ENCODE results near the gene NTNG1. TPM values are rescaled to one million over a fixed set of nuclear protein-coding genes. Genes with fewer than 3 reads are reported as not detected.
A peak's percentile ranks its signal among the peaks of the same experiment; 100 is the strongest.

The NTNG1 gene
- total RNA-seq, 4 donors from 2014 or later, result 4.2 to 11.1 (median 5.6) TPM

DNA sequence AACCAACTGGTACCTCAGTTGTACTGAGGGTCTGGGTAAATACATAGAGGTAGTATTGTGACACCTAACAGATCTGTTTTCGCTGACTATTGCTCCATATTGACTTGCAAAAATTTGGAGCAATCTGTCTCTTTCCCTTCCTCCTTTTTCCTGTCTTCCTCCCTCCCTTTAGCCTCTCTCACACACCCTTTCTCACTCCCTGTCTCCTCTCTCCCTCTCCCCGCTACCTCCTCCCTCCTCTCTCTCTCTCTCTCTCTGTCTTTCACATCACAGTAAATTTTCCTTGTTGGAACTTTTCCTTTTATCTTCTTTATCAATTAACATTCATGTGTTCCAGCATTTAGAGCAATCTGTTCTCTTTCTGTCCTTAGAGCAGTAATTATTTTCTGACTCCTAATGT lies 278.2 kb downstream of the NTNG1 start:
- Histone ChIP-seq H3K4me1 (peaks cover 16% of the 10 kb centered on the region), H3K36me3 (no peaks in the 10 kb centered on the region), H3K4me3 (no peak overlapping the region), H3K9me3 (no peaks in the 10 kb centered on the region), H3K27me3 (no peaks in the 10 kb centered on the region), H3K27ac (no peak overlapping the region)
- TF ChIP-seq POLR2AphosphoS5 (IDR thresholded peaks at IDR 0.05) (no peak), EP300 (IDR thresholded peaks at IDR 0.05) (no peak), POLR2A (IDR thresholded peaks at IDR 0.05) (no peak)
- TF ChIP-seq, protein P1, sequence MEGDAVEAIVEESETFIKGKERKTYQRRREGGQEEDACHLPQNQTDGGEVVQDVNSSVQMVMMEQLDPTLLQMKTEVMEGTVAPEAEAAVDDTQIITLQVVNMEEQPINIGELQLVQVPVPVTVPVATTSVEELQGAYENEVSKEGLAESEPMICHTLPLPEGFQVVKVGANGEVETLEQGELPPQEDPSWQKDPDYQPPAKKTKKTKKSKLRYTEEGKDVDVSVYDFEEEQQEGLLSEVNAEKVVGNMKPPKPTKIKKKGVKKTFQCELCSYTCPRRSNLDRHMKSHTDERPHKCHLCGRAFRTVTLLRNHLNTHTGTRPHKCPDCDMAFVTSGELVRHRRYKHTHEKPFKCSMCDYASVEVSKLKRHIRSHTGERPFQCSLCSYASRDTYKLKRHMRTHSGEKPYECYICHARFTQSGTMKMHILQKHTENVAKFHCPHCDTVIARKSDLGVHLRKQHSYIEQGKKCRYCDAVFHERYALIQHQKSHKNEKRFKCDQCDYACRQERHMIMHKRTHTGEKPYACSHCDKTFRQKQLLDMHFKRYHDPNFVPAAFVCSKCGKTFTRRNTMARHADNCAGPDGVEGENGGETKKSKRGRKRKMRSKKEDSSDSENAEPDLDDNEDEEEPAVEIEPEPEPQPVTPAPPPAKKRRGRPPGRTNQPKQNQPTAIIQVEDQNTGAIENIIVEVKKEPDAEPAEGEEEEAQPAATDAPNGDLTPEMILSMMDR (IDR thresholded peaks at IDR 0.05), result no peak
- no peak for DNase-seq (ENCODE audit: low spot score in 2 of 2)
- 89% methylated on average over 2 of the region's 2 CpGs for WGBS

DNA sequence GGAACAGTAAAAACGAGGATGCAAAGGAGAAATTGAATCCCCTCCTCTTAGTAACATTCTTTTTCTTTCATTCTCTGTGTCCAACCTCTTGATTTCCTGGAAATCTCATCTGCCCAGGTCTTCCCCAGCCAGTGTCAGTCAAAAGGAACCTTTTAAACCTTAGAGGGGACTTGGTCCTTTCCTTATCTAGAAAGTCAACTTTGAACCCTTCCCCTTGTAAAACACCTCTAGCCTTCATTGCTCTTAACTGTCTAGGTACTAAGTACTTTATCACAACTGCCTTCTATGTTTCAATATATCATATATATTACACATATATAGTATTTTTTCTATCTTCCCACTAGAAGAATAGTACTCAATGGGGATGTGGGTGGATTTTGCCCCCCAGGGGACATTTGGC lies 282.1 kb downstream of the NTNG1 start:
- TF ChIP-seq, protein P1 (IDR thresholded peaks at IDR 0.05), result no peak
- TF ChIP-seq EP300 (IDR thresholded peaks at IDR 0.05), result no peak
- no peak for TF ChIP-seq POLR2A (IDR thresholded peaks at IDR 0.05)
- no peak for TF ChIP-seq POLR2AphosphoS5 (IDR thresholded peaks at IDR 0.05)
- Histone ChIP-seq H3K27ac (no peak overlapping the region), H3K27me3 (no peaks in the 10 kb centered on the region), H3K4me1 (peaks cover 16% of the 10 kb centered on the region), H3K9me3 (no peaks in the 10 kb centered on the region), H3K36me3 (no peaks in the 10 kb centered on the region), H3K4me3 (no peak overlapping the region)
- no peak for DNase-seq (ENCODE audit: low spot score in 2 of 2)
- 92% methylated on average over 1 of the region's 1 CpG for WGBS

DNA sequence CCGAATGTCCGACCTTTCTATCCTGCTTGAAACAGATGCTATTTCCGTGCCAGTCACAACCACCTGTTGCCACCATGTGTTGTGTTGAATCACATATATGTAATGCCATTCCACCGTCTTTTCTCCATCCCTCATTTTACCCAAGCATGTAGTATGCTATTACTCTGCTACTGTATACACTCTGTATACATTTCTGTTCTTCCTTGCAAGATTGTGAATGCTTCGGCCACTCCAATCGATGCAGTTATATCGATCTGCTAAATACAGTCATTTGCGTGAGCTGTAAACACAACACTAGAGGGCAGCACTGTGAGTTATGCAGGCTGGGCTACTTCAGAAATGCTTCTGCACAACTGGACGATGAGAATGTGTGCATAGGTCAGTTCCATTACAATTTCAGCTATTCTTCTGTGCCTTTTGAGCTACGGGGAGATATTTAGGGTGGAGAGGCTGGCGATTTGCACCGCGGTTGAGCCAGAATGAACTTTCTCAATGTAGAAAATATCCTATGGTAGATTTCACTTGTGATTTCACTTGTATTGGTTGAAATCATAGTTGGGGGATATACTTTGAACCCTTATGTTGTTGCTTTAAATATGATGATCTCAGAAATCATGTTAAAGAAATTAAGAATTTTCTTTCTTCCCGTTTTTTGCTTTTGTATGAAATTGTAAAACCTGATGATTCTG lies 289.8 kb downstream of the NTNG1 start:
- no peaks in the 10 kb centered on the region for H3K36me3 ChIP-seq
- no peak overlapping the region for H3K27ac ChIP-seq
- TF ChIP-seq, protein P1 (IDR thresholded peaks at IDR 0.05), result peak in 1 of 2 donors; percentile 41
- TF ChIP-seq EP300 (IDR thresholded peaks at IDR 0.05), result no peak
- no peak for TF ChIP-seq POLR2A (IDR thresholded peaks at IDR 0.05)
- DNase-seq (ENCODE audit: low spot score in 2 of 2), result no peak
- no peak overlapping the region for H3K4me3 ChIP-seq
- no peaks in the 10 kb centered on the region for H3K9me3 ChIP-seq
- no peaks in the 10 kb centered on the region for H3K4me1 ChIP-seq
- H3K27me3 ChIP-seq, result no peaks in the 10 kb centered on the region
- WGBS, result 80% methylated on average over 14 of the region's 14 CpGs

DNA sequence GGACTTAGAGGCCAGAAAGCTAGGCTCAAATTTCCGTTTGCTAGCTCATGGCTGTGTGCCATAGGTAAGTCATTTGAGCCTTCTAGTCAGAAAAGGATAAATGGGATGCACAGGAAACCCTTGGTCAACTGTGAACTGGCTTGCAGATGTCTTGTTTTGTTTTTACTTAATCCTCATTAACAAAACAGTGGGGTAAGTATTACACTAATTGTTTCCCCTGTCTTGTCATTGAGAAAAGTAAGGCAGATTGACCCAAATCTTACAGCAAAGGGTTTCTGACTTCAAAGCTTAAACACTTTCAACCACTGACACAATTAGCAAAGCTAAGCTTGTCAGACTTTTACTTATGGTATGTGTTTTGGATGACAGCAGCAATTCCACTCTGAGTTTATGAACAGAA lies 291.3 kb downstream of the NTNG1 start:
- 76% methylated on average over 1 of the region's 1 CpG for WGBS
- H3K4me3 ChIP-seq, result no peak overlapping the region
- TF ChIP-seq POLR2AphosphoS5 (IDR thresholded peaks at IDR 0.05) (no peak), POLR2A (IDR thresholded peaks at IDR 0.05) (no peak), EP300 (IDR thresholded peaks at IDR 0.05) (no peak)
- TF ChIP-seq, protein P1 (IDR thresholded peaks at IDR 0.05), result no peak
- no peaks in the 10 kb centered on the region for H3K9me3 ChIP-seq
- H3K27ac ChIP-seq, result no peak overlapping the region
- H3K36me3 ChIP-seq, result no peaks in the 10 kb centered on the region
- DNase-seq (ENCODE audit: low spot score in 2 of 2), result no peak
- no peaks in the 10 kb centered on the region for H3K4me1 ChIP-seq
- H3K27me3 ChIP-seq, result no peaks in the 10 kb centered on the region

DNA sequence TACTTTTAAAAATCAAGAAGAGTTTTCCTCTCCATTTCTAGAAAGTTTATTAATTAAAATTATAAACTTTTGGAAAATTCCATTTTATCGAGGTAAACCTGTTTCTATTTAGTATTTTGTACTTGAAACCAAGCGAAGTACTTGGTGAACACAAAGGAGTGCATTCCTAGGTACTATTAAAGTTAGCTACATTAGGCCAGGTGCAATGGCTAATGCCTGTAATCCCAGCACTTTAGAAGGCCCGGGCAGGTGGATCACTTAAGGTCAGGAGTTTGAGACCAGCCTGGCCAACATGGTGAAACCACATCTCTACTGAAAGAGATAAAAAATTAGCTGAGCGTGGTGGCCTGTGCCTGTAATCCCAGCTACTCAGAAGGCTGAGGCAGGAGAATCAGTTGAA lies 292.2 kb downstream of the NTNG1 start:
- WGBS, result 96% methylated on average over 4 of the region's 4 CpGs
- no peak for DNase-seq (ENCODE audit: low spot score in 2 of 2)
- H3K36me3 ChIP-seq, result no peaks in the 10 kb centered on the region
- TF ChIP-seq POLR2A (IDR thresholded peaks at IDR 0.05) (no peak), EP300 (IDR thresholded peaks at IDR 0.05) (no peak), POLR2AphosphoS5 (IDR thresholded peaks at IDR 0.05) (no peak)
- no peaks in the 10 kb centered on the region for H3K4me1 ChIP-seq
- H3K27me3 ChIP-seq, result no peaks in the 10 kb centered on the region
- no peaks in the 10 kb centered on the region for H3K9me3 ChIP-seq
- H3K27ac ChIP-seq, result no peak overlapping the region
- no peak overlapping the region for H3K4me3 ChIP-seq

Measured in suprapubic skin (tissue), 4 donors.